ENCODE results near the gene PARP16. TPM values are rescaled to one million over a fixed set of nuclear protein-coding genes. Genes with fewer than 3 reads are reported as not detected.

PARP16 gene
- total and polyA plus RNA-seq, 9 of the 15 experiments (the other 6 are each of a cell fraction or from before 2014, with no cell fraction given), result 3.0 to 9.9 (median 5.8) TPM

DNA sequence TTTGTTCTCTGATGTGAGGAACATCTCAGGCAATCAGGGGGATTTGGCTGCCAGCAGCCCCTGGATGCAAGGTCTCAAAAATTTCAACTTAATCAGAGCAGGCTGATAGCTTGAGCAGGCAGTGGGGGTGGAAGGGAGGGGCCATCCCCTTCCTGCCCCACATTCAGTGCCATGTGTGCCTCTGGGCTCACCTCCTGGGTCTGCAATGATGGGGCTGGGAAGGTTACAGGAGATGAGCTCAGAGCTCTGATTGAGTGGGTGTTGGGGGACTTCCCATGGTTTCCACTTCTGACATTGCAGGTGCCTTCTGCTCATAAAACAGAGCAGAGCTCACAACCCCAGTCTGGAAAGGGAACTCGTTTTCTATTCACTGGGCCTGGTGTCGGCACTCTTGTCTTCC is 37.0 kb downstream of the PARP16 start:
- H2AFZ ChIP-seq (ENCODE audit: low read depth, low read length), result no peak overlapping the region
- FAIRE-seq (no peak), ATAC-seq (no peak), DNase-seq (ENCODE audit: extremely low read depth in 1 of 4, low spot score in 3 of 4) (no peak)
- H3K9ac ChIP-seq (ENCODE audit: insufficient read depth in 1 of 2, low read depth in 2 of 2, low read length in 2 of 2), result no peak overlapping the region
- no peak overlapping the region for H3K4me2 ChIP-seq (ENCODE audit: insufficient read depth, low read length)
- no peaks in the 10 kb centered on the region for H3K9me3 ChIP-seq (replicated peaks; ENCODE audit: control insufficient read depth, insufficient read depth, low read depth, low read length)
- intact Hi-C loops (cut with micrococcal nuclease), result no loop called here
- no peaks in the 10 kb centered on the region for H3K9me1 ChIP-seq (ENCODE audit: control insufficient read depth, insufficient read depth, low read length)
- no peak overlapping the region for H3K27ac ChIP-seq (ENCODE audit: extremely low read depth, low read depth, low read length)
- no peaks in the 10 kb centered on the region for H3K27me3 ChIP-seq (ENCODE audit: control insufficient read depth in 2 of 2, insufficient read depth in 2 of 2, low read length in 2 of 2)
- BruUV-seq (replicated peaks), result no TSS peak
- H3K4me1 ChIP-seq (replicated peaks in 1 of 2; ENCODE audit: control insufficient read depth in 2 of 2, insufficient read depth in 2 of 2, low read length in 2 of 2), result peaks cover 14 to 18% of the 10 kb centered on the region in 2 experiments
- no peak for TF ChIP-seq ZBTB1 (CRISPR knock-in tag; IDR thresholded peaks at IDR 0.05; ENCODE audit: borderline replicate concordance, low read depth)
- no peak for TF ChIP-seq RBM22 (IDR thresholded peaks at IDR 0.05; ENCODE audit: low read depth, low read length, poor library complexity, severe bottlenecking)
- TF ChIP-seq TCFL5 (CRISPR knock-in tag; conservative IDR thresholded peaks at IDR 0.05), result no peak
- TF ChIP-seq MXI1 (IDR thresholded peaks at IDR 0.05; ENCODE audit: low read depth, low read length), result no peak
- no peak for TF ChIP-seq RBFOX2 (IDR thresholded peaks at IDR 0.05; ENCODE audit: low read depth, low read length)
- TF ChIP-seq TFE3 (CRISPR knock-in tag; IDR thresholded peaks at IDR 0.05), result no peak
- TF ChIP-seq CBX5 (IDR thresholded peaks at IDR 0.05; ENCODE audit: borderline replicate concordance, low read depth), result no peak
- TF ChIP-seq BCOR (IDR thresholded peaks at IDR 0.05), result no peak
- TF ChIP-seq RAD51 (IDR thresholded peaks at IDR 0.05; ENCODE audit: borderline replicate concordance, low read depth), result no peak
- no peak for TF ChIP-seq TAF7 (tag; IDR thresholded peaks at IDR 0.05)
- no peak for TF ChIP-seq ZNF707 (CRISPR knock-in tag; conservative IDR thresholded peaks at IDR 0.05)
- no peak for TF ChIP-seq DDX20 (tag; IDR thresholded peaks at IDR 0.05; ENCODE audit: low read depth)
- no peak for TF ChIP-seq ZNF436 (CRISPR knock-in tag; IDR thresholded peaks at IDR 0.05)
- TF ChIP-seq TCF15 (CRISPR knock-in tag; IDR thresholded peaks at IDR 0.05), result no peak
- no peak for TF ChIP-seq ZBED1 (IDR thresholded peaks at IDR 0.05)
- TF ChIP-seq NFXL1 (CRISPR knock-in tag; IDR thresholded peaks at IDR 0.05), result no peak
- no peak for TF ChIP-seq JUND (IDR thresholded peaks at IDR 0.05; ENCODE audit: borderline replicate concordance, low read depth, low read length)
- TF ChIP-seq JUND (tag; IDR thresholded peaks at IDR 0.05; ENCODE audit: borderline replicate concordance, low read depth, low read length), result no peak
- TF ChIP-seq ZFP30 (CRISPR knock-in tag; IDR thresholded peaks at IDR 0.05; ENCODE audit: borderline replicate concordance), result no peak
- TF ChIP-seq ZNF778 (CRISPR knock-in tag; IDR thresholded peaks at IDR 0.05), result no peak
- ChIA-PET POLR2A (interaction anchor here (0.6 to 1.6 kb wide), 6 partner anchors 9 to 869 kb away, joined by 3 to 4 read pairs (median 3); partner anchors contain the start of genes CILP and RNU5B-1), CTCF (ENCODE audit: low intra/inter-chr PET ratio) (no interaction called here)
- H3K79me2 ChIP-seq (ENCODE audit: control insufficient read depth, insufficient read depth, low read length), result no peaks in the 10 kb centered on the region
- in situ Hi-C loops (cut with MboI), result no loop called here
- no peak overlapping the region for H3K4me3 ChIP-seq
- no peaks in the 10 kb centered on the region for H3K36me3 ChIP-seq (ENCODE audit: control insufficient read depth, insufficient read depth, low read length)
- no peaks in the 10 kb centered on the region for H4K20me1 ChIP-seq (replicated peaks; ENCODE audit: control insufficient read depth, insufficient read depth, low read length)
- WGBS (ENCODE audit: insufficient coverage, low coverage, missing lambda C conversion rate), result 14% methylated on average over 2 of the region's 2 CpGs

Measured in K562 (cell line).